A549 treated with AZD9567 at 1 μM for 4 hours (cell line): Measurements from ENCODE around the gene ATG2A. TPM values are rescaled to one million over a fixed set of nuclear protein-coding genes. Genes with fewer than 3 reads are reported as not detected.

Experiments
- total RNA-seq: library from RNA; stranded (reverse); fragments of 200-300 nt; extraction: Qiagen RNA extraction; gene quantifications from 5 replicates; pipeline ENCODE4 v1.2.3, GENCODE V29; 2022; ENCODE audit not compliant: insufficient read depth

The ATG2A gene
- total RNA-seq = 8.4 to 25.0 TPM (median 22.0 TPM) in 5 replicates

GRCh38 chr11:64916775-64917662 lies at the start of gene ATG2A:
Gene ATG2A, minus strand, starts transcription at chr11:64917209. Its CDS starts 74 bp downstream, at chr11:64917135.

GRCh38 chr11:64935359-64936081 lies 18.5 kb upstream of the ATG2A start, which contains the start of gene GPHA2:
Gene GPHA2, minus strand, starts transcription at chr11:64935893. Its CDS starts 433 bp downstream, at chr11:64935460.

GRCh38 chr11:64923944-64924909 lies 7.2 kb upstream of the ATG2A start, which contains the start of gene PPP2R5B:
Gene PPP2R5B, plus strand, starts transcription at chr11:64924689. Its CDS starts 1,046 bp downstream, at chr11:64925735.

GRCh38 chr11:64878494-64879243 lies 38.3 kb downstream of the ATG2A start, which contains the start of gene EHD1:
Gene EHD1, minus strand, starts transcription at chr11:64878621. Its CDS starts 157 bp downstream, at chr11:64878464.

Other genes starting within 250 kb of the ATG2A start
- 0.17 to 0.39 TPM (median 0.30 TPM) in 4 of 5 replicates, not detected in the other for gene NRXN2, start 194.0 kb downstream of the ATG2A start, total RNA-seq
- 0.87 to 2.1 TPM (median 1.5 TPM) in 4 of 5 replicates, not detected in the other for gene RASGRP2, start 173.1 kb downstream of the ATG2A start, total RNA-seq
- gene PYGM, start 157.2 kb downstream of the ATG2A start, total RNA-seq = 0.24 to 0.65 TPM (median 0.41 TPM) in 4 of 5 replicates, not detected in the other
- 150 to 269 TPM (median 165 TPM) in 5 replicates for gene SF1, start 138.7 kb downstream of the ATG2A start, total RNA-seq
- gene MAP4K2, start 114.0 kb downstream of the ATG2A start, total RNA-seq = 5.6 to 9.3 TPM (median 7.9 TPM) in 5 replicates
- gene MEN1, start 106.7 kb downstream of the ATG2A start, total RNA-seq = 36.7 to 42.8 TPM (median 41.1 TPM) in 5 replicates
- gene CDC42BPG, start 72.6 kb downstream of the ATG2A start, total RNA-seq = 0.66 to 1.3 TPM (median 1.2 TPM) in 5 replicates
- 91.2 to 130 TPM (median 114 TPM) in 5 replicates for gene EHD1, start 38.6 kb downstream of the ATG2A start, total RNA-seq
- 3.9 to 9.0 TPM (median 4.9 TPM) in 5 replicates for gene PPP2R5B, start 7.5 kb upstream of the ATG2A start, total RNA-seq
- not detected in 5 replicates for gene GPHA2, start 18.7 kb upstream of the ATG2A start, total RNA-seq
- not detected in 5 replicates for gene MAJIN, start 54.9 kb upstream of the ATG2A start, total RNA-seq
- gene BATF2, start 79.8 kb upstream of the ATG2A start, total RNA-seq = 0.32 to 0.72 TPM (median 0.56 TPM) in 4 of 5 replicates, not detected in the other
- gene ARL2, start 97.0 kb upstream of the ATG2A start, total RNA-seq = 178 to 191 TPM (median 184 TPM) in 5 replicates
- 21.5 to 38.9 TPM (median 23.0 TPM) in 5 replicates for gene SNX15, start 110.2 kb upstream of the ATG2A start, total RNA-seq
- 28.1 to 60.9 TPM (median 56.5 TPM) in 5 replicates for gene SAC3D1, start 124.0 kb upstream of the ATG2A start, total RNA-seq
- 0.10 to 0.11 TPM (median 0.10 TPM) in 3 of 5 replicates, not detected in the others for gene NAALADL1, start 141.3 kb upstream of the ATG2A start, total RNA-seq
- 53.7 to 73.8 TPM (median 71.6 TPM) in 5 replicates for gene CDCA5, start 166.8 kb upstream of the ATG2A start, total RNA-seq
- gene ZFPL1, start 167.0 kb upstream of the ATG2A start, total RNA-seq = 36.2 to 60.8 TPM (median 37.2 TPM) in 5 replicates
- 53.4 to 56.1 TPM (median 54.3 TPM) in 5 replicates for gene VPS51, start 179.0 kb upstream of the ATG2A start, total RNA-seq
- 5.2 to 8.9 TPM (median 7.1 TPM) in 5 replicates for gene TM7SF2, start 194.7 kb upstream of the ATG2A start, total RNA-seq
- 18.0 to 24.2 TPM (median 22.8 TPM) in 5 replicates for gene ZNHIT2, start 200.5 kb upstream of the ATG2A start, total RNA-seq
- 717 to 1,025 TPM (median 998 TPM) in 5 replicates for gene FAU, start 204.9 kb upstream of the ATG2A start, total RNA-seq
- gene MRPL49, start 205.1 kb upstream of the ATG2A start, total RNA-seq = 63.0 to 75.1 TPM (median 69.6 TPM) in 5 replicates
- 32.1 to 46.1 TPM (median 43.1 TPM) in 5 replicates for gene SYVN1, start 217.3 kb upstream of the ATG2A start, total RNA-seq